ENCODE measurements around the gene PLA2G2E.

DNA sequence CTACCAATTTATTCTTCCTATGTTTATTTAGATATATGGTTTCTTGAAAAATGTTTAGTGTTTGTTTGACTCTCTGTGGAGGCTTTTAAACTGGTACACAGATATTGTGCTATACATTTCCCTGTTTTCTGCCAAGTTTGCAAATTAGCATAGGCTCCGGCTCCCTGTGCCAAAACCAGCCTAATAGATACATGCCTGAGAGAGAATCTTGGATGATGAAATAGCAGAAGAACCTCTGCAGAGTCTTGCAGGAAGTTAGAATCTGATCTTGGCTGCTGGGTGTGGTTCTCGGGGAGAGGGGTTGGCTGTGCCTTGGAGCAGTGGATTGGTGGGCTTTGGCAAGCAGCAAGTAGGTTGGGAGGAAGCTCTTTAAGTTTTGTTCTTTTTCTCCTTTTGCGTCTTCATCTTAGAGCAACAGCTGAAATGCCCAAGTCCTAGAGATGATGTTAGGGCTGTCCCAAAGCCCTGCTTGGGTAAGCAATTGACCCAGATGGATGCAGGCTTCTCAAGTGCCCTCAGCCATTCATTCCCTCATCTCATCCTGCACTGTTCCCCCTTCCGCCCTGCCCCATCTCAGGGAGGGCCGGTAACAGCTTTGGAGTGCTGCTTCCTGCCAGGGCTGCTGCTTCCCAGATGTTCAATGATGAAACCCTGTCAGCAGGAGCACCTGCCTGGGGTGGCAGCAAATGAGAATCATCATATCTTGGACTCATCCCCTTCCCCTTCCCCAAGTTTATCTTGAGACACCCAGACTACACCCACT lies 46.7 kb upstream of the PLA2G2E start:
- TF ChIP-seq ZNF274 (IDR thresholded peaks at IDR 0.05; ENCODE audit: low read depth, low read length) (no peak), YY1 (IDR thresholded peaks at IDR 0.05; ENCODE audit: insufficient read depth, insufficient read length) (no peak)

Measured in NT2/D1 (cell line).